GM19372 (cell line): ENCODE data around the gene ITPR3.
A peak's percentile ranks its signal among the peaks of the same experiment; 100 is the strongest.

Source experiments
- ATAC-seq: cut with Tn5 transposase; IDR thresholded peaks from one replicate; pipeline ENCODE4 v1.9.1; 2021; ENCODE audit warnings: mild to moderate bottlenecking, low read depth, moderate library complexity; ENCODE audit not compliant: unreplicated experiment

Gene ITPR3

GRCh38 chr6:33633462-33634158 lies 12.5 kb downstream of the ITPR3 start:
- ATAC-seq: peak; percentile 77

DNA sequence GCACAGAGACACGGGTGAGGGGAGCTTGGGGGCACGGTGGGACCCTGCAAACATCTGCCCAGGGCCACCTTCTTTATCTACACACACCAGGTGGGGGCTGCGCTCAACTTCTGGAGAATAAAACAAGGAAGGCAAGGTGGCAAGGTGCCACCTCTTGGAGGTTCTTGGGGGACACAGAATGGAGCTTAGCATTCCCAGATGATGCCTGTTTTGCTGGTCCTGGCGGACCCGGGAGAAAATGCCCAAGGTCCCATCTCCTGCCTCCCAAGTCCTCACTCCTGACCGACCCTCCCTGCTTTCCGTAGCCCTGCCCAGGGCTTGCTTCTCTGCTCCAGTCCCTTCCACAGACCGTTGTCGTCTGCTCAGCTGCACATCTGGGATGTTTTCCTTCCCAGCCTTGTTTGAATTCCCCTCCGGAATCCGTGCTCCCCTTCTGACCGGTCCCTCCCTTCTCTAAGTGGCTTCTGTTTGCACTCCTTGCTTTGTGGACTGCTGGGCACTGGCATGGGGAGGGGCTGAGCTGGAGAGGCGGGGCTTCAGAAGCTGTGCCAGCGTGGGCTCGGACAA lies 13.1 kb downstream of the ITPR3 start:
- no peak for ATAC-seq

- ATAC-seq: no peak
Observed at GRCh38 chr6:33634946-33635345, 13.8 kb downstream of the ITPR3 start.

- ATAC-seq: no peak
Observed at GRCh38 chr6:33636655-33637054, 15.5 kb downstream of the ITPR3 start.

GRCh38 chr6:33638556-33638955 lies 17.4 kb downstream of the ITPR3 start:
- no peak for ATAC-seq

- no peak for ATAC-seq
Observed at GRCh38 chr6:33639559-33639958, 18.4 kb downstream of the ITPR3 start.

DNA sequence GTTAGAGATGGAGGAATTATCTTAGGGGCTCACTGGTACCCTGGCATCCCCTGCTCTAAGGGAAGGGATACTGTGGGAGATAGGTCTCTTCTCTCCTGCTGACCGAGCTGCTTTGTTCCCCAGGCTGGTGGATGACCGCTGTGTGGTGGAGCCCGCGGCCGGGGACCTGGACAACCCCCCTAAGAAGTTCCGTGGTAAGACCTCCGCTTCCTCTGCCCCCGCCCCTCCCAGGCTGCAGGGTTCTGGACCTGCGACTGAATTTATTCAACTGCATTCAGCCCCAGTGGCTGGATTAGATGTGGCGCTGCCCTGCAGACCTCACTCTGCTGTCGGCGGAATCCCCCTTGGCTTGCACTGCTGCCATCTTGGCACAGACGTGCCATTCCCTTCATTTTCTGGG lies 19.2 kb downstream of the ITPR3 start:
- ATAC-seq: no peak

DNA sequence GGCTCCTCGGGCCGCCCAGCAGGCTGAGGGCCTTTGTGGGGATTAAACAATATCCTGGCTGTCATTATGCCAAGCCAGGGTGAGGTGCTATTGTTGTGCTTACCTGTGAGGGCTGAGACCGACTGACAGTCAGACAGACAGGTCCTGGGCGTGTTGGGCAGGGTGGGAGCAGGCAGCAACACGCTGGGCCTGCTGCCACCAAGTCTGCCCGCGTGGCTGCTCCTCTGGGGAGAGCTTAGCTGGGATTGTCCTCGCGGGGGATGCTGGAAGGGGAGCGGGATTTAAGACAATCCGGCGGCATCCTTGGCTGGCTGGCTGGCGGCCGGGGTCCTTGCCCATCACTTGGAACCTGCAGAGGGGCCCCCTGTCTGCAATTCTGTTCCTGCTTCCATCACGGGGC lies 20.0 kb downstream of the ITPR3 start:
- no peak for ATAC-seq

DNA sequence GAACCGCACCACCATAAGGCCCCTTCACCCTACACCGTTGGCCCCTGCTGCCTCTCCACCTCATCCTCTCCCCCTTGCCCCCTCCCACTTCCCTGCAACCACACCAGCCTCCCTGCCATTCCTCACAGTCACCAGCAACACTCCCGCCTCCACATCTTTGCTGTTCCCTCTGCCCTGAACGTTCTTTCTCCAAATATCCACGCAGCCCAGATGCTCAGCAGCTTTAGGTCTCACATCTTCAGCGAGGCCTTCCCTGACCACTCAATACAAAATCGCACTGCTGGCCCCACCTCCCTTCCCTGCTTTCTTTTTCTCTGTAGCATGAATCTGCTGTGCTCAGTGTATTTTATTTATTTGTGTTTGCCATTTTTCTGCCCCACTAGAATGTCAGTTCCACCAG lies 20.5 kb downstream of the ITPR3 start:
- ATAC-seq: no peak

DNA sequence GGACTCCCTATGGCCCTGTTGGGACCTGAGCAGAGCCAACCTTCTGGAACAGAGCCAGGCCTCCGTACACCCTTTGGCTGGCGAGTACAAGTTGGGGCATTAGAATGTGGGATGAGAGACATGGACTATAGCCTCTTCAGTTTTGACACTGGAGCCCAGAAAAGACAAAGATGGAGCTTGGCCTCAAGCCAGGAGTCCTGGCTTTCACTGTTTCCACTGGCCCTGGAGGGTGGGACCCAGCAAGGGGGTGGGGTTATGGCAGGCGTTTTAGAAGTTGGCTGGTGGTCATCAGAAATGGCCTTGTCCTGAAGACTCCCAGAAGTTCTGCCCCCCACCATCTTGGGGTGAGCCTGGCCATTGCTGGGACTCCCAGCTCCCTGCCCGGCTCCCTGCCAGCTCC lies 21.8 kb downstream of the ITPR3 start:
- no peak for ATAC-seq

DNA sequence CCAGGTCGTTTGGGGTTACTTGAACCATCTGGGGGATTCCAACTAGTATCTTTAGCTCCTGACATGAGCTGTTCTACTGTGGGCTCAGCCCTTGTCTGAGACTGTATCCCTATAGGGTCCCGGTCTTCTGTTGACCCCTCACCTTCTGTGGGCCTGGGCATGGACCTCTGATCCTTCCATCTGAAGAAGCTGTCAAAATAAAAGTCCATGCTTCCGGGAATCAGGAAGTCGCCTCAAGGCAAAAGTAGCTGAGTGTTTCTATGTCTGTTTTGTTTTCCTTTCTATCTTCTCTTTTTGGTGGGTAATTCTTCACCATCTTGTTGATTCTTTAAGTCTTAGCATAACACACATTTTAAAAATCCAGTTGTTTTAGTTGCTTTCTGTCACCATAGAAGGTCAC lies 30.3 kb downstream of the ITPR3 start:
- no peak for ATAC-seq

GRCh38 chr6:33652002-33652401 lies 30.9 kb downstream of the ITPR3 start:
- ATAC-seq: no peak

- ATAC-seq: no peak
Observed at GRCh38 chr6:33654831-33655554, 33.9 kb downstream of the ITPR3 start.

- ATAC-seq: no peak
Observed at GRCh38 chr6:33656844-33657243, 35.7 kb downstream of the ITPR3 start.

DNA sequence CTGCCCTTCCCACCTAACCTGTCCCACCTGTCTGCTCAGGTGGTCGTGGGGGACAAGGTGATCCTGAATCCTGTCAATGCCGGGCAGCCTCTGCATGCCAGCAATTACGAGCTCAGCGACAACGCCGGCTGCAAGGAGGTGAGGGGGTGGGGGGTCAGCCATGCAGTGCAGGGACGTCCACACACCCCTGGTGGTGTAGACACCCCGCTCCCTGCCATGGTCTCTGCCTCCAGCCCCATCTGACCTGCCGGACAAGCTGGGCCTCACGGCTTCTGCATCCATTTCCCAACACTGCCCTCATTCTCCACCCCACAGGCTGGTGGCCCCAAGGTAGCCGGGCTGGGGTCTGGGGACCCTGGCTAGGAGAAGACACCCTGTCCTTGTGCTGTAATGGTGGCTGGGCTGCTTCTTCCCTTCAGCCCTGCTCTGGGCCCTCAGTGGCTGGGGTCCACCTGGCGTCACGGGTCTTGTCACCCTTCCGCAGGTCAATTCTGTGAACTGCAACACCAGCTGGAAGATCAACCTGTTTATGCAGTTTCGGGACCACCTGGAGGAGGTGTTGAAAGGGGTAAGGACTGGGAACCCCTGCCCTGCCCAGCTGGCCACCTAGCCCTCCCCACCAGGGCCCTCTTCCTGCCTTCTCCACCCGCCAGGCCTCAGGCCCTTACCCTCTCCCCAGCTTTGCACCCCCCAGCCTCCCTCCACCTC lies 38.0 kb downstream of the ITPR3 start:
- no peak for ATAC-seq

DNA sequence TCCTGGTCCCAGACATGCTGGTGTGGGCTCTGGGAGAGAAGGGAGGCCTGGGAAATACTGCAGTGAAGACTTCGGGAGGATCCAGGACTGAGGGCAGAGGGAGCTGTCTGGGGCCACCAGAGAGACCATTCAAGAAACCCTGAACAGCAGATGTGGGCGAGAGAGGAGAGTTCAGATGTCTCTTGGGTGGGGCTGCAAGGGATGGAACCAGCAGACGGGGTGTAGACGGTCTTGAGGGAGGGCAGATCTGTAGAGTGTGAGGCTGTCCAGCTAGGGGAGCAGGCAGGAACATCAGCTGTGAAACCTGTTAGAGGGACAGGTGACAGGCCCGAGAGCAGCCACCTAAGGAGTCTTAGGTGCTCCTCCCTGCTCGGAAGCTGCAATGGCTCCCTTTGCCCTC lies 38.9 kb downstream of the ITPR3 start:
- ATAC-seq: no peak

- ATAC-seq: no peak
Observed at GRCh38 chr6:33661106-33661838, 40.1 kb downstream of the ITPR3 start.

GRCh38 chr6:33662318-33662717 lies 41.2 kb downstream of the ITPR3 start:
- ATAC-seq: no peak

GRCh38 chr6:33663028-33663427 lies 41.9 kb downstream of the ITPR3 start:
- ATAC-seq: no peak

- no peak for ATAC-seq
Observed at GRCh38 chr6:33663727-33664449, 42.8 kb downstream of the ITPR3 start.
